ENCODE measurements around the gene PMIS2.

The PMIS2 gene

DNA sequence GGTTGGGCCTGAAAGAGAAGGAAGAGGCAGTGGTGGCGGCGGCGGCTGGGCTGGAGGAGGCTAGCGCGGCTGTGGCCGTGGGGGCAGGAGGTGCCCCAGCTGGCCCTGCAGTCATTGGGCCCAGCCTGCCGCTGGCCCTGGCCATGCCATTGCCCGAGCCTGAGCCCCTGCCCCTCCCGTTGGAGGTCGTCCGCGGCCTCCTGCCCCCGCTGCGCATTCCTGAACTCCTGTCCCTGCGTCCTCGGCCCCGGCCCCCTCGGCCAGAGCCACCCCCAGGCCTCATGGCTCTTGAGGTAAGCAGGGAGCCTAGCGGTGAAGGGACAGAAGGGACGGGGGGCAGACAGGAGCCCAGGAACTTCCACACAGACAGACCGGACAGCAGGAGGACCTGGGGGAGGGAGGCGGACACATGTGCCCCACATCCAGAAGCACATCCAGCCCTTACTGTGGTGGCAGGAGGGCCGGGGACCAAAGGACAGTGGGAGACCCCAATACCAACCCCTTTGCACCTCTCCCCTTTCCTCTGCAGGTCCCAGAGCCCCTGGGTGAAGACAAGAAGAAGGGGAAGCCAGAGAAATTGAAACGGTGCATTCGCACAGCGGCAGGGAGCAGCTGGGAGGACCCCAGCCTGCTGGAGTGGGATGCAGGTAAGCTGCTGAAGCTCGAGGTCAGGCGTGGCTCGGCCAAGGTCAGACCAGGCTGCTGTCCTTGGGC lies 47.9 kb downstream of the PMIS2 start:
- no peak for DNase-seq (ENCODE audit: low spot score)

DNA sequence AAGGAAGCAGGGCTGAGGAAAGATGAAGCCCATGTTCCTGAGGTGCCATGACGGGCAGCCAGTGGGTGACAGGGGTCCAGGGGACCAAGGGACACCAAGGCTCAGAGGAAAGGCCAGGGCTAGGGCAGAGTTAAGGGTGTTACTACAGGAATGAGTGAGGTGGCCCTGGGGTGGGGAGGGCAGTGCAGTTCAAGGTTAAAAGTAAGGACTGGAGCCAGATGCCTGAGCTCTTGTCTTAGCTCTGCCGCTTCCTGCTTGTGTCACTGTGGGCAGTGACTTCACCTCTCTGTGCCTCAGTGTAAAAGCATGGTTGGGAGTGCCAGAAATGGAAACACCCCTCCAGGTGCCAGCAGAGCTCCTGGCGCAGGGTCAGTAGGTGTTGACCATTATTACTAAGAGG lies 50.7 kb downstream of the PMIS2 start:
- DNase-seq (ENCODE audit: low spot score), result no peak
